K562 (cell line): ENCODE results near the gene CACNA1E. TPM values are rescaled to one million over a fixed set of nuclear protein-coding genes. Genes with fewer than 3 reads are reported as not detected.

Source experiments
- ATAC-seq: fragments of 200-7000 bp; cut with Tn5 transposase; 3 replicates; pipeline ENCODE4 v1.9.1; 2020; ENCODE audit warnings: moderate library complexity
- BruUV-seq: library from RNA; stranded (reverse); fragments of 400-500 nt; replicated peaks from 2 replicates; lab custom pipeline; 2021; lab: Mats Ljungman, UMichigan
- CTCF ChIA-PET: fragments of 300-600 bp; formaldehyde crosslinking; extraction: SDS; loops from one replicate; lab custom pipeline; 2021; ENCODE audit warnings: low intra/inter-chr PET ratio; lab: Yijun Ruan, JAX
- POLR2A ChIA-PET: fragments of 300-600, 350-650 bp; sonication (Branson Sonifier 250); formaldehyde crosslinking; extraction: SDS; loops from one replicate; lab custom pipeline; 2021; ENCODE audit warnings: antibody characterized with exemption, inconsistent platforms; lab: Yijun Ruan, JAX
- DNase-seq, 4 experiments: peaks; one replicate each; pipeline versions ENCODE4 v3.0.0 to v3.0.0-alpha.2; 2011 to 2018; ENCODE audit warnings: low spot score in 3 of 4, mixed read lengths in 3 of 4; ENCODE audit errors: extremely low read depth in 1 of 4
- FAIRE-seq: peaks from 2 replicates; lab custom pipeline; 2011; peaks lifted over from hg19 to GRCh38; lab: Jason Lieb, UNC
- H2AFZ ChIP-seq: 2 replicates; pipeline ENCODE4 v1.6.0; 2011; ENCODE audit warnings: low read depth, low read length, control low read depth, inconsistent platforms
- H3K27ac ChIP-seq: fragments of 200-600 bp; 3 replicates; pipeline ENCODE4 v1.8.0; 2011; ENCODE audit warnings: low read depth, mild to moderate bottlenecking, control low read depth, inconsistent platforms, low read length, moderate library complexity, mixed read lengths; ENCODE audit errors: extremely low read depth
- H3K27me3 ChIP-seq, 2 experiments: fragments of 300-600 bp in 1 of 2; 2 replicates in 1 of 2; 3 replicates in 1 of 2; pipeline versions ENCODE4 v1.6.0 to v1.8.0; 2011; ENCODE audit warnings: inconsistent platforms in 2 of 2, low read length in 2 of 2, mild to moderate bottlenecking in 1 of 2, mixed read lengths in 1 of 2, moderate library complexity in 1 of 2; ENCODE audit not compliant: control insufficient read depth in 2 of 2, insufficient read depth in 2 of 2
- H3K36me3 ChIP-seq: fragments of 300-600 bp; 3 replicates; pipeline ENCODE4 v1.8.0; 2011; ENCODE audit warnings: mild to moderate bottlenecking, low read length, inconsistent platforms; ENCODE audit not compliant: control insufficient read depth, insufficient read depth
- H3K4me1 ChIP-seq, 2 experiments: fragments of 200-600 bp in 1 of 2; replicated peaks in 1 of 2; 2 replicates in 1 of 2; 3 replicates in 1 of 2; pipeline versions ENCODE4 v1.5.1 to v1.8.0; 2011; ENCODE audit warnings: inconsistent platforms in 2 of 2, low read length in 2 of 2, mild to moderate bottlenecking in 1 of 2, mixed read lengths in 1 of 2, moderate library complexity in 1 of 2; ENCODE audit not compliant: control insufficient read depth in 2 of 2, insufficient read depth in 2 of 2
- H3K4me2 ChIP-seq: 2 replicates; pipeline ENCODE4 v1.6.1; 2011; ENCODE audit warnings: low read length, control low read depth, inconsistent platforms, mixed read lengths; ENCODE audit not compliant: insufficient read depth
- H3K4me3 ChIP-seq: fragments of 200-600 bp; sonication (generic), shearing (Covaris generic); 2 replicates; pipeline ENCODE4 v1.5.1; 2016; ENCODE audit warnings: control low read depth, inconsistent platforms
- H3K79me2 ChIP-seq: fragments of 200-600 bp; 3 replicates; pipeline ENCODE4 v1.8.0; 2011; ENCODE audit warnings: low read length, inconsistent platforms; ENCODE audit not compliant: control insufficient read depth, insufficient read depth
- H3K9ac ChIP-seq, 2 experiments: 2 replicates each; pipeline versions ENCODE4 v1.6.0 to v1.6.1; 2011; ENCODE audit warnings: low read depth in 2 of 2, low read length in 2 of 2, control low read depth in 1 of 2, inconsistent platforms in 1 of 2, mild to moderate bottlenecking in 1 of 2, mixed read lengths in 1 of 2; ENCODE audit not compliant: insufficient read depth in 1 of 2
- H3K9me1 ChIP-seq: one replicate; pipeline ENCODE4 v1.6.0; 2011; ENCODE audit warnings: inconsistent platforms, mild to moderate bottlenecking, low read length, moderate library complexity; ENCODE audit not compliant: control insufficient read depth, insufficient read depth
- H3K9me3 ChIP-seq: replicated peaks from 2 replicates; pipeline ENCODE4 v1.5.1; 2011; ENCODE audit warnings: low read depth, low read length, inconsistent platforms; ENCODE audit not compliant: control insufficient read depth, insufficient read depth
- H4K20me1 ChIP-seq: replicated peaks from 2 replicates; pipeline ENCODE4 v1.6.1; 2011; ENCODE audit warnings: low read length, inconsistent platforms, mixed read lengths; ENCODE audit not compliant: control insufficient read depth, insufficient read depth
- RFX1 ChIP-seq: fragments of 450-650 bp; IDR thresholded peaks from 2 replicates; pipeline ENCODE4 v1.6.1; 2016; ENCODE audit warnings: mild to moderate bottlenecking, moderate library complexity
- ZNF408 ChIP-seq: fragments of 250-450 bp; sonication (Bioruptor Pico); IDR thresholded peaks from 2 replicates; pipeline ENCODE4 v1.4.0; 2020; ENCODE audit warnings: low read depth, mild to moderate bottlenecking, moderate library complexity
- ZZZ3 ChIP-seq: fragments of 450-650 bp; IDR thresholded peaks from 2 replicates; pipeline ENCODE4 v1.6.1; 2016; ENCODE audit warnings: antibody characterized with exemption, mild to moderate bottlenecking, moderate library complexity
- WGBS: fragments of 100-300 bp; shearing (Covaris generic); methylation state at CpG from one replicate; pipeline ENCODE4 v1.1.6; 2016; ENCODE audit warnings: low coverage, mixed read lengths; ENCODE audit not compliant: insufficient coverage; ENCODE audit errors: missing lambda C conversion rate; 5-methylcytosine and 5-hydroxymethylcytosine counted together
- in situ Hi-C: fragments of 300-500 bp; cut with MboI; formaldehyde crosslinking; loops from 4 replicates; pipeline ENCODE4 v1.15.0; 2018; ENCODE audit warnings: inconsistent platforms, mixed read lengths
- intact Hi-C: fragments of 100-400 bp; cut with micrococcal nuclease; formaldehyde crosslinking; loops from 2 replicates; pipeline ENCODE4 v1.14.2; 2022
- polyA plus RNA-seq, 8 experiments: library from polyadenylated mRNA; depleted of rRNA in 4 of 8; stranded (reverse) in 5 of 8; unstranded in 3 of 8; fragments of >200 nt; fragmentation: Nextera tagmentation in 2 of 8; fragmentation: Illumina TruSeq in 1 of 8; extraction: Ambion mirVana in 2 of 8; extraction: Trizol in 1 of 8; gene quantifications; 2 replicates each; pipeline versions ENCODE4 v1.2.1 to v1.2.3, GENCODE V29; 2011 to 2014; ENCODE audit warnings: inconsistent platforms in 1 of 8, missing spikeins in 1 of 8
- total RNA-seq, 7 experiments: library from RNA; depleted of rRNA in 6 of 7; stranded (reverse); fragments of >200 nt in 6 of 7; fragmentation: Illumina TruSeq in 2 of 7; extraction: Trizol in 2 of 7; gene quantifications; 2 replicates each; pipeline versions ENCODE4 v1.2.1 to v1.2.3, GENCODE V29; 2011 to 2021; ENCODE audit warnings: low replicate concordance in 1 of 7
- TF ChIP-seq, protein P1 (sequence below), 2 experiments: fragments of 450-650 bp; IDR thresholded peaks; 2 replicates each; pipeline ENCODE4 v1.6.1; 2016
- TF ChIP-seq, protein P2 (sequence below): sonication (generic); formaldehyde crosslinking; IDR thresholded peaks from 2 replicates; pipeline ENCODE4 v1.8.1; 2023; ENCODE audit warnings: mild to moderate bottlenecking, missing genetic modification reagents
- TF ChIP-seq, protein P3 (sequence below): fragments of 200-600 bp; sonication (generic); IDR thresholded peaks from one replicate; pipeline ENCODE4 v1.6.1; 2012; ENCODE audit warnings: mild to moderate bottlenecking, low read depth, low read length, inconsistent platforms

The CACNA1E gene
- total and polyA plus RNA-seq, 9 of the 15 experiments (the other 6 are each of a cell fraction or from before 2014, with no cell fraction given): under 0.01 to 0.04 TPM; not detected in 7

DNA sequence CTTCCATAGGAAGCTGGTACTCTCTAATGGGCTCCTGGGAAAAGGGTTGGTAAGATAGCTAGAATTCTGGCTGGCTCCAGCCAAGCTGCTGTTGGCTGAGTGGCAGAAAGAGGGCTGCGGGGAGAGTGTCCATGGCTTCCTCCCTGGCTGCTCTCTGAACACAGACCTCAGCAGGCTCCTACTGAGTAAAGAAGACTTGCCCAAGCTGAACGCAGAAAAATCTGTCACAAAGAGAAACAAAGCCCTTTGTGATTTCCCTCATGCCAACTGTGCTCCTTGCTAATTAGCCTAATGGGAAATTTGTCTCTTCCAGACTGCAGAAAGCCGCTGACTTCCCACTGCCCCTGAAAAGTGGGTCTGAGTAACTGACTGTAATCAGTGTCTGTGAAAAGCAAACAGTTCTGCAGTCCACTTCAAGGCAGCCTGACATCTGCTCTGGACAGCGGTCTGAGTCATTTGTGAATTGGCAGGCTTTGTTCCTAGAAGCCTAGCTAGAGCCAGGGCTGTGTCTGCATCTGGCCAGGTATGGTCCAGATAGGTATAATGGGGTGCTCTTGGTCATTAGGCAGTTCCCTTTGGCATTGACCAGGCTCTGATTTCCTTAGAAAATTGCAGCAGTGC lies 295.4 kb downstream of the CACNA1E start:
- H3K27me3 ChIP-seq: peaks cover 6 to 38% of the 10 kb centered on the region in 2 experiments; a peak in 3 of 5 replicates
- H3K9me1 ChIP-seq: peaks cover 6% of the 10 kb centered on the region
- H3K27ac ChIP-seq: no peak overlapping the region
- no peaks in the 10 kb centered on the region for H3K9me3 ChIP-seq
- H3K79me2 ChIP-seq: no peaks in the 10 kb centered on the region
- ChIA-PET POLR2A (interaction anchor here (0.5 kb wide), 1 partner anchor 221 kb away, joined by 3 read pairs; no protein-coding TSS in a partner anchor), CTCF (no interaction called here)
- intact Hi-C loops (no loop called here), in situ Hi-C loops (no loop called here)
- ATAC-seq (no peak), DNase-seq (no peak), FAIRE-seq (no peak)
- WGBS: 2% methylated on average over 4 of the region's 4 CpGs
- no peak overlapping the region for H3K4me2 ChIP-seq
- no TSS peak for BruUV-seq
- H2AFZ ChIP-seq: no peak overlapping the region
- no peaks in the 10 kb centered on the region for H3K36me3 ChIP-seq
- no peak overlapping the region for H3K4me3 ChIP-seq
- no peaks in the 10 kb centered on the region for H3K4me1 ChIP-seq
- H4K20me1 ChIP-seq: no peaks in the 10 kb centered on the region
- H3K9ac ChIP-seq: no peak overlapping the region
- TF ChIP-seq ZZZ3 (no peak), RFX1 (no peak), ZNF408 (CRISPR knock-in tag) (no peak)
- TF ChIP-seq, protein P1, sequence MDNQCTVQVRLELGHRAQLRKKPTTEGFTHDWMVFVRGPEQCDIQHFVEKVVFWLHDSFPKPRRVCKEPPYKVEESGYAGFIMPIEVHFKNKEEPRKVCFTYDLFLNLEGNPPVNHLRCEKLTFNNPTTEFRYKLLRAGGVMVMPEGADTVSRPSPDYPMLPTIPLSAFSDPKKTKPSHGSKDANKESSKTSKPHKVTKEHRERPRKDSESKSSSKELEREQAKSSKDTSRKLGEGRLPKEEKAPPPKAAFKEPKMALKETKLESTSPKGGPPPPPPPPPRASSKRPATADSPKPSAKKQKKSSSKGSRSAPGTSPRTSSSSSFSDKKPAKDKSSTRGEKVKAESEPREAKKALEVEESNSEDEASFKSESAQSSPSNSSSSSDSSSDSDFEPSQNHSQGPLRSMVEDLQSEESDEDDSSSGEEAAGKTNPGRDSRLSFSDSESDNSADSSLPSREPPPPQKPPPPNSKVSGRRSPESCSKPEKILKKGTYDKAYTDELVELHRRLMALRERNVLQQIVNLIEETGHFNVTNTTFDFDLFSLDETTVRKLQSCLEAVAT (IDR thresholded peaks at IDR 0.05): no peak
- TF ChIP-seq, protein P2, sequence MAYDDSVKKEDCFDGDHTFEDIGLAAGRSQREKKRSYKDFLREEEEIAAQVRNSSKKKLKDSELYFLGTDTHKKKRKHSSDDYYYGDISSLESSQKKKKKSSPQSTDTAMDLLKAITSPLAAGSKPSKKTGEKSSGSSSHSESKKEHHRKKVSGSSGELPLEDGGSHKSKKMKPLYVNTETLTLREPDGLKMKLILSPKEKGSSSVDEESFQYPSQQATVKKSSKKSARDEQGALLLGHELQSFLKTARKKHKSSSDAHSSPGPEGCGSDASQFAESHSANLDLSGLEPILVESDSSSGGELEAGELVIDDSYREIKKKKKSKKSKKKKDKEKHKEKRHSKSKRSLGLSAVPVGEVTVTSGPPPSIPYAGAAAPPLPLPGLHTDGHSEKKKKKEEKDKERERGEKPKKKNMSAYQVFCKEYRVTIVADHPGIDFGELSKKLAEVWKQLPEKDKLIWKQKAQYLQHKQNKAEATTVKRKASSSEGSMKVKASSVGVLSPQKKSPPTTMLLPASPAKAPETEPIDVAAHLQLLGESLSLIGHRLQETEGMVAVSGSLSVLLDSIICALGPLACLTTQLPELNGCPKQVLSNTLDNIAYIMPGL: no peak
- TF ChIP-seq, protein P3, sequence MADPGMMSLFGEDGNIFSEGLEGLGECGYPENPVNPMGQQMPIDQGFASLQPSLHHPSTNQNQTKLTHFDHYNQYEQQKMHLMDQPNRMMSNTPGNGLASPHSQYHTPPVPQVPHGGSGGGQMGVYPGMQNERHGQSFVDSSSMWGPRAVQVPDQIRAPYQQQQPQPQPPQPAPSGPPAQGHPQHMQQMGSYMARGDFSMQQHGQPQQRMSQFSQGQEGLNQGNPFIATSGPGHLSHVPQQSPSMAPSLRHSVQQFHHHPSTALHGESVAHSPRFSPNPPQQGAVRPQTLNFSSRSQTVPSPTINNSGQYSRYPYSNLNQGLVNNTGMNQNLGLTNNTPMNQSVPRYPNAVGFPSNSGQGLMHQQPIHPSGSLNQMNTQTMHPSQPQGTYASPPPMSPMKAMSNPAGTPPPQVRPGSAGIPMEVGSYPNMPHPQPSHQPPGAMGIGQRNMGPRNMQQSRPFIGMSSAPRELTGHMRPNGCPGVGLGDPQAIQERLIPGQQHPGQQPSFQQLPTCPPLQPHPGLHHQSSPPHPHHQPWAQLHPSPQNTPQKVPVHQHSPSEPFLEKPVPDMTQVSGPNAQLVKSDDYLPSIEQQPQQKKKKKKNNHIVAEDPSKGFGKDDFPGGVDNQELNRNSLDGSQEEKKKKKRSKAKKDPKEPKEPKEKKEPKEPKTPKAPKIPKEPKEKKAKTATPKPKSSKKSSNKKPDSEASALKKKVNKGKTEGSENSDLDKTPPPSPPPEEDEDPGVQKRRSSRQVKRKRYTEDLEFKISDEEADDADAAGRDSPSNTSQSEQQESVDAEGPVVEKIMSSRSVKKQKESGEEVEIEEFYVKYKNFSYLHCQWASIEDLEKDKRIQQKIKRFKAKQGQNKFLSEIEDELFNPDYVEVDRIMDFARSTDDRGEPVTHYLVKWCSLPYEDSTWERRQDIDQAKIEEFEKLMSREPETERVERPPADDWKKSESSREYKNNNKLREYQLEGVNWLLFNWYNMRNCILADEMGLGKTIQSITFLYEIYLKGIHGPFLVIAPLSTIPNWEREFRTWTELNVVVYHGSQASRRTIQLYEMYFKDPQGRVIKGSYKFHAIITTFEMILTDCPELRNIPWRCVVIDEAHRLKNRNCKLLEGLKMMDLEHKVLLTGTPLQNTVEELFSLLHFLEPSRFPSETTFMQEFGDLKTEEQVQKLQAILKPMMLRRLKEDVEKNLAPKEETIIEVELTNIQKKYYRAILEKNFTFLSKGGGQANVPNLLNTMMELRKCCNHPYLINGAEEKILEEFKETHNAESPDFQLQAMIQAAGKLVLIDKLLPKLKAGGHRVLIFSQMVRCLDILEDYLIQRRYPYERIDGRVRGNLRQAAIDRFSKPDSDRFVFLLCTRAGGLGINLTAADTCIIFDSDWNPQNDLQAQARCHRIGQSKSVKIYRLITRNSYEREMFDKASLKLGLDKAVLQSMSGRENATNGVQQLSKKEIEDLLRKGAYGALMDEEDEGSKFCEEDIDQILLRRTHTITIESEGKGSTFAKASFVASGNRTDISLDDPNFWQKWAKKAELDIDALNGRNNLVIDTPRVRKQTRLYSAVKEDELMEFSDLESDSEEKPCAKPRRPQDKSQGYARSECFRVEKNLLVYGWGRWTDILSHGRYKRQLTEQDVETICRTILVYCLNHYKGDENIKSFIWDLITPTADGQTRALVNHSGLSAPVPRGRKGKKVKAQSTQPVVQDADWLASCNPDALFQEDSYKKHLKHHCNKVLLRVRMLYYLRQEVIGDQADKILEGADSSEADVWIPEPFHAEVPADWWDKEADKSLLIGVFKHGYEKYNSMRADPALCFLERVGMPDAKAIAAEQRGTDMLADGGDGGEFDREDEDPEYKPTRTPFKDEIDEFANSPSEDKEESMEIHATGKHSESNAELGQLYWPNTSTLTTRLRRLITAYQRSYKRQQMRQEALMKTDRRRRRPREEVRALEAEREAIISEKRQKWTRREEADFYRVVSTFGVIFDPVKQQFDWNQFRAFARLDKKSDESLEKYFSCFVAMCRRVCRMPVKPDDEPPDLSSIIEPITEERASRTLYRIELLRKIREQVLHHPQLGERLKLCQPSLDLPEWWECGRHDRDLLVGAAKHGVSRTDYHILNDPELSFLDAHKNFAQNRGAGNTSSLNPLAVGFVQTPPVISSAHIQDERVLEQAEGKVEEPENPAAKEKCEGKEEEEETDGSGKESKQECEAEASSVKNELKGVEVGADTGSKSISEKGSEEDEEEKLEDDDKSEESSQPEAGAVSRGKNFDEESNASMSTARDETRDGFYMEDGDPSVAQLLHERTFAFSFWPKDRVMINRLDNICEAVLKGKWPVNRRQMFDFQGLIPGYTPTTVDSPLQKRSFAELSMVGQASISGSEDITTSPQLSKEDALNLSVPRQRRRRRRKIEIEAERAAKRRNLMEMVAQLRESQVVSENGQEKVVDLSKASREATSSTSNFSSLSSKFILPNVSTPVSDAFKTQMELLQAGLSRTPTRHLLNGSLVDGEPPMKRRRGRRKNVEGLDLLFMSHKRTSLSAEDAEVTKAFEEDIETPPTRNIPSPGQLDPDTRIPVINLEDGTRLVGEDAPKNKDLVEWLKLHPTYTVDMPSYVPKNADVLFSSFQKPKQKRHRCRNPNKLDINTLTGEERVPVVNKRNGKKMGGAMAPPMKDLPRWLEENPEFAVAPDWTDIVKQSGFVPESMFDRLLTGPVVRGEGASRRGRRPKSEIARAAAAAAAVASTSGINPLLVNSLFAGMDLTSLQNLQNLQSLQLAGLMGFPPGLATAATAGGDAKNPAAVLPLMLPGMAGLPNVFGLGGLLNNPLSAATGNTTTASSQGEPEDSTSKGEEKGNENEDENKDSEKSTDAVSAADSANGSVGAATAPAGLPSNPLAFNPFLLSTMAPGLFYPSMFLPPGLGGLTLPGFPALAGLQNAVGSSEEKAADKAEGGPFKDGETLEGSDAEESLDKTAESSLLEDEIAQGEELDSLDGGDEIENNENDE: no peak
